SK-N-SH treated with all-trans-retinoic acid at 6 μM for 48 hours (cell line): ENCODE measurements around the gene KCNK4.

Experiments
- ATAC-seq: fragments of 200-7000 bp; cut with Tn5 transposase; 3 replicates; pipeline ENCODE4 v1.9.1; 2020; ENCODE audit warnings: mild to moderate bottlenecking, moderate library complexity
- ARNTL ChIP-seq: fragments of 450-650 bp; formaldehyde crosslinking; IDR thresholded peaks from 2 replicates; pipeline ENCODE4 v1.5.0; 2020; ENCODE audit warnings: low read depth, mild to moderate bottlenecking, moderate library complexity, borderline replicate concordance
- BACH2 ChIP-seq: fragments of 250-450 bp; sonication (Bioruptor Pico); IDR thresholded peaks from 2 replicates; pipeline ENCODE4 v1.9.0; 2021; ENCODE audit warnings: mild to moderate bottlenecking, borderline replicate concordance
- CREB5 ChIP-seq: fragments of 250-450 bp; sonication (Bioruptor Pico); IDR thresholded peaks from 2 replicates; pipeline ENCODE4 v1.5.1; 2020; ENCODE audit warnings: low read depth, mild to moderate bottlenecking, moderate library complexity
- CSDC2 ChIP-seq: fragments of 250-450 bp; sonication (Bioruptor Pico); IDR thresholded peaks from 2 replicates; pipeline ENCODE4 v1.5.0; 2020; ENCODE audit warnings: mild to moderate bottlenecking, moderate library complexity
- ESRRG ChIP-seq: fragments of 250-450 bp; sonication (Bioruptor Pico); IDR thresholded peaks from 2 replicates; pipeline ENCODE4 v1.6.1; 2021; ENCODE audit warnings: mild to moderate bottlenecking
- ISL1 ChIP-seq: fragments of 250-450 bp; sonication (Bioruptor Pico); IDR thresholded peaks from 2 replicates; pipeline ENCODE4 v2.1.2; 2022; ENCODE audit warnings: mild to moderate bottlenecking, moderate library complexity
- OSR1 ChIP-seq: fragments of 250-450 bp; sonication (Bioruptor Pico); IDR thresholded peaks from 2 replicates; pipeline ENCODE4 v1.8.0; 2022; ENCODE audit warnings: moderate library complexity, mild to moderate bottlenecking, inconsistent platforms
- PATZ1 ChIP-seq: fragments of 250-450 bp; sonication (Bioruptor Pico); IDR thresholded peaks from 2 replicates; pipeline ENCODE4 v1.8.0; 2020; ENCODE audit warnings: mild to moderate bottlenecking, moderate library complexity, borderline replicate concordance
- POU6F1 ChIP-seq: fragments of 250-450 bp; sonication (Bioruptor Pico); IDR thresholded peaks from 2 replicates; pipeline ENCODE4 v1.8.0; 2021; ENCODE audit warnings: low read depth, mild to moderate bottlenecking, moderate library complexity, borderline replicate concordance
- PPARA ChIP-seq: fragments of 250-450 bp; sonication (Bioruptor Pico); IDR thresholded peaks from 2 replicates; pipeline ENCODE4 v1.5.0; 2020; ENCODE audit warnings: mild to moderate bottlenecking, borderline replicate concordance
- RARB ChIP-seq: fragments of 250-450 bp; sonication (Bioruptor Pico); IDR thresholded peaks from 2 replicates; pipeline ENCODE4 v1.8.0; 2021; ENCODE audit warnings: mild to moderate bottlenecking, moderate library complexity
- SNAI2 ChIP-seq: fragments of 250-450 bp; sonication (Bioruptor Pico); IDR thresholded peaks from 2 replicates; pipeline ENCODE4 v1.5.0; 2020; ENCODE audit warnings: mild to moderate bottlenecking, moderate library complexity
- TCF4 ChIP-seq: fragments of 250-450 bp; sonication (Bioruptor Pico); IDR thresholded peaks from 2 replicates; pipeline ENCODE4 v1.8.0; 2021; ENCODE audit warnings: mild to moderate bottlenecking, moderate library complexity, borderline replicate concordance
- TOX ChIP-seq: fragments of 250-450 bp; sonication (Bioruptor Pico); IDR thresholded peaks from 2 replicates; pipeline ENCODE4 v1.8.0; 2021; ENCODE audit warnings: mild to moderate bottlenecking, moderate library complexity, borderline replicate concordance
- TSHZ2 ChIP-seq: fragments of 250-450 bp; sonication (Bioruptor Pico); IDR thresholded peaks from 2 replicates; pipeline ENCODE4 v1.5.0; 2020; ENCODE audit warnings: mild to moderate bottlenecking, moderate library complexity
- ZC3H10 ChIP-seq: fragments of 250-450 bp; sonication (Bioruptor Pico); IDR thresholded peaks from 2 replicates; pipeline ENCODE4 v1.5.1; 2021; ENCODE audit warnings: mild to moderate bottlenecking, moderate library complexity
- ZFP3 ChIP-seq: fragments of 250-450 bp; sonication (Bioruptor Pico); IDR thresholded peaks from 2 replicates; pipeline ENCODE4 v1.5.0; 2020; ENCODE audit warnings: mild to moderate bottlenecking, moderate library complexity
- ZFP30 ChIP-seq: fragments of 450-650 bp; formaldehyde crosslinking; IDR thresholded peaks from 2 replicates; pipeline ENCODE4 v1.5.0; 2022; ENCODE audit warnings: mild to moderate bottlenecking, moderate library complexity
- ZNF70 ChIP-seq: fragments of 450-650 bp; formaldehyde crosslinking; IDR thresholded peaks from 2 replicates; pipeline ENCODE4 v1.5.0; 2020; ENCODE audit warnings: mild to moderate bottlenecking, moderate library complexity

Gene KCNK4

GRCh38 chr11:64269540-64270220 is 21.4 kb upstream of the KCNK4 start:
- TF ChIP-seq TCF4 (CRISPR knock-in tag) (no peak), ZNF70 (CRISPR knock-in tag) (no peak), PATZ1 (CRISPR knock-in tag) (peak; percentile 64; the same call in 1 of the 2 replicates), BACH2 (CRISPR knock-in tag) (no peak), POU6F1 (CRISPR knock-in tag) (no peak), TSHZ2 (CRISPR knock-in tag) (peak; percentile 17; the same call in 1 of the 2 replicates)
- ATAC-seq = peak; percentile 87

- no peak for ATAC-seq
- TF ChIP-seq SNAI2 (CRISPR knock-in tag) (no peak), RARB (CRISPR knock-in tag) (no peak), TCF4 (CRISPR knock-in tag) (no peak), PPARA (no peak), ZFP30 (no peak)
These were observed 15.9 kb upstream of the KCNK4 start for GRCh38 chr11:64275031-64275800.

- TF ChIP-seq OSR1 (no peak), BACH2 (CRISPR knock-in tag) (no peak)
These were observed 15.3 kb upstream of the KCNK4 start for GRCh38 chr11:64275841-64276240.

GRCh38 chr11:64276653-64277431 is 14.3 kb upstream of the KCNK4 start:
- TF ChIP-seq CSDC2 (no peak), ESRRG (no peak), SNAI2 (CRISPR knock-in tag) (no peak), ZC3H10 (CRISPR knock-in tag) (no peak), ARNTL (CRISPR knock-in tag) (no peak), ISL1 (CRISPR knock-in tag) (no peak), BACH2 (CRISPR knock-in tag) (no peak), ZFP3 (CRISPR knock-in tag) (no peak), RARB (CRISPR knock-in tag) (no peak), CREB5 (CRISPR knock-in tag) (no peak), POU6F1 (CRISPR knock-in tag) (no peak), TCF4 (CRISPR knock-in tag) (no peak), OSR1 (no peak), TOX (no peak)
- ATAC-seq = no peak

More at GRCh38 chr11:64275841-64276240, 15.3 kb upstream of the KCNK4 start:
- ATAC-seq = no peak
